GM18868 (cell line): ENCODE results near the gene ERMARD.

Source experiments
- ATAC-seq: cut with Tn5 transposase; IDR thresholded peaks from one replicate; pipeline ENCODE4 v1.9.1; 2021; ENCODE audit warnings: mild to moderate bottlenecking, moderate library complexity; ENCODE audit not compliant: unreplicated experiment

ERMARD gene

DNA sequence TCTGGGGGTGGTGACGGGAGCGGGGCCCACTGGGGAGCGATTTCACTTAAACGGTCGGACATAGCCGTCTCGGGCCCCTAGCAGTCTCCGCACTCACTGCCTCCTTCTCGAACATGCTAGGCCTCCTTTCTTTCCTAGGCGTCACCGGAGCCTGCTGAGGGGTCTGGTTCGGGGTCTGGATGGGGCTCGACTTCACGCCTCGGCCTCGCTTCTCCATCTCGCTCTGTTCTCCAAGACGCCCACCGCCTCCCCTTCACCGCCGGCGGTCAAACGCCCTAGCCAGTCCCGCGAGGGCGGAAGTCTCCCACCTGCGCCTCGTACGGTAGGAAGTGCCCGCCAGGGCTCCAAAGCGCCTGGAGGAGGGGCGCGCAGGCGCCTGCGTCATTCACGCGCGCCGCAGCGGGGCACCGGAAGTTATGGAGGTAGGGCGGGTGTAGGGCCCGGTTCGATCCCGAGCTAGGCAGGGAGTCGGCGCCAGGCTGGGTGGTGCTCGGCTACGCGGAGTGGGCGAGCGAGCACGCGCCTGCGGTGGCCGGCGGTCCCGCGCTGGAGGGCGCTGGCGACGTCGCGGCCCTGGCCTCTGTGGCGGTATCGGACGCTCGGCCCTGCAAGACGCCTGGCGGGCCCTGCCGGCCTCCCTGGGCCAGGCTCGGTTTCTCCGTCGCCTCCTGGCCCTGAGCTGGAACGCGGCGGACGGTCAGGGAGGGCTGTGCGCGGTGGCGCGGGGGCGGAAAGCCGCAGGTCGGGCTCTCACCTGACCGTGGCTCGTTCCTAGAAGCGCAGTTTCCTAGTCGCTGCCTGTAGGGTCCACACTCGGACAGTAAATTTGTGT is at the start of gene ERMARD, which contains the start of gene DYNLT2:
Gene ERMARD (plus strand): TSS at position 381 of the 832 bp plus-strand sequence. CDS start 36 bp downstream, at position 417.
Gene DYNLT2 (minus strand): TSS at position 331 of the 832 bp plus-strand sequence. CDS start 114 bp downstream, at position 217.
- peak; percentile 94 for ATAC-seq

DNA sequence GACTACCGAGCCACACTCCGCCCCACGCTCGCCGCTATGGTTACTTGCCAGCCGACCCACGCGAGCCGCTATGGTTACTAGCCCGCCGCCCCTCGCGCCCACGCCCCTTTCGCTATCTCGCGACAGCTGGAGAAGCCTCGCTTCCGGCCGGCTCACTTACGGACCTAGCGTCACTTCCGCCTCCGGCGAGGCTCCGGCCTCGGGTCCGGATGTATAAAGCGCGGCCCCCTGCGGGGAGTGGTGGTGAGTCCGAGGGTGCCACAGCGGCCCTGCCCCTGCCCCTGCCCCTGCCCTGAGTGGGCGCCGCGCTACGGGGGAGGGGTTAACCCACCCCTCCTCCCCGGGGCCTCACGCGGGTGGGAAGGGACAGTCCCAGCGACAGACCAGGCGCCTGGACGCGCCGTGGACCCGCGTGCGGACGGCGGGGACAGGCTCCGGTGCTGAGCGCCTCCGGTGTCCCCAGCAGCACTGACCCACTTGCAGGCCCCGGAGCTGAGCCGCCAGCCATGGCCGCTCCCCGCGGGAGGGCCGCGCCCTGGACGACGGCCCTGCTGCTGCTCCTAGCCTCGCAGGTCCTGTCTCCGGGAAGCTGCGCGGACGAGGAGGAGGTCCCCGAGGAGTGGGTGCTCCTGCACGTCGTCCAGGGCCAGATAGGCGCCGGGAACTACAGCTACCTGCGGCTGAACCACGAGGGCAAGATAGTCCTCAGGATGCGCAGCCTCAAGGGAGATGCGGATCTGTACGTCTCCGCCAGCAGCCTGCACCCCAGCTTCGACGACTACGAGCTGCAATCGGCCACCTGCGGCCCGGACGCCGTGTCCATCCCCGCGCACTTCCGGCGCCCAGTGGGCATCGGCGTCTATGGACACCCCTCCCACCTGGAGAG is 49.2 kb upstream of the ERMARD start, which contains the start of the genes C6orf120 and WDR27:
Gene C6orf120 (plus strand): TSS at position 173 of the 886 bp plus-strand sequence. CDS start 334 bp downstream, at position 507.
Gene WDR27 (minus strand): TSS at position 76 of the 886 bp plus-strand sequence. CDS start 13,024 bp downstream, outside the sequence.
- ATAC-seq = peak; percentile 93

- ATAC-seq = peak; percentile 2
Measured at GRCh38 chr6:169702840-169703246, 48.6 kb upstream of the ERMARD start.

GRCh38 chr6:169707772-169708171 is 43.6 kb upstream of the ERMARD start:
- no peak for ATAC-seq

GRCh38 chr6:169709293-169709692 is 42.1 kb upstream of the ERMARD start:
- ATAC-seq = peak; percentile 52

GRCh38 chr6:169710009-169710408 is 41.4 kb upstream of the ERMARD start:
- ATAC-seq = no peak

GRCh38 chr6:169714178-169714577 is 37.2 kb upstream of the ERMARD start:
- no peak for ATAC-seq

GRCh38 chr6:169714595-169714994 is 36.8 kb upstream of the ERMARD start:
- no peak for ATAC-seq

- no peak for ATAC-seq
Measured at GRCh38 chr6:169719117-169719516, 32.3 kb upstream of the ERMARD start.

GRCh38 chr6:169720207-169720855 is 31.1 kb upstream of the ERMARD start:
- no peak for ATAC-seq

DNA sequence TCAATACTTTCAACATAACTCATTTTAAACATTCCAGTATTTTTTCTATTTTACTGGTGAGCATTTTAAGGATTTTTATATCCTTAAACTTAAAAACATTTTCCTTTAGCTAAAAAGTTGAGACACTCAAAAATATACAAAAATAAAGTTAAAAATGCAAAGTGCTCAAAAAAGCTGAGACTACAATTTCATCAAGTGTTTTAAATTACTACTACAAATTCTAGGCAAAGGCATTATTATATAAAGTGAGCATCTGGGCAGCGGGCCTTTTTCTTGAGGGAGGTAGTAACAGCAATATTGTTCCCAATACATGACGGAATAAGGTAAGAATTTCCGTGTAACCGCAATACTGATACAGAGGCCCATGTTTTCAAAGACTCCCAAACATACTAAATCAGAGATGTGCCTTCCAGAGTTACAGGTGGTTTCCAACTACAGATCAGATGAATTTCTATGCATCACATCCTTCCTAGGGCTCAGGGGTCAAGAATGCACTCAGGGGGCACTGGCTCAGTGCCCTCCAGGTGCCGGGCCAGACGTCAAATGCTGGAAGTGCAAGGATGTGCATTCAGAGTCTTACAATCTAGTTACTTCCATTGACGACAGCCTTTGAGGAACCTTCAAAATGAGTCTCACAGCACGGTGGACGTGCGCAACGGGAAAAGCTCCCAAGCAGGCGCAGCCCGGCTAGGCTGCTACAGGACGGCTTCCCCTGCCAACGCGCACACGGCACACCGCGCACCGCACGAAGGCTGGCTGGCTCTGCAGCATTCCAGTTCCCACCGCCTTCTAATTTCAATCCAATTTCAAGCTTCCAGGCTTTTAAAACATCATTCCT is 28.8 kb upstream of the ERMARD start:
- peak; percentile 11 for ATAC-seq

GRCh38 chr6:169723200-169723909 is 28.1 kb upstream of the ERMARD start:
- peak; percentile 35 for ATAC-seq

- ATAC-seq = peak; percentile 40
Measured at GRCh38 chr6:169723991-169724493, 27.4 kb upstream of the ERMARD start.

DNA sequence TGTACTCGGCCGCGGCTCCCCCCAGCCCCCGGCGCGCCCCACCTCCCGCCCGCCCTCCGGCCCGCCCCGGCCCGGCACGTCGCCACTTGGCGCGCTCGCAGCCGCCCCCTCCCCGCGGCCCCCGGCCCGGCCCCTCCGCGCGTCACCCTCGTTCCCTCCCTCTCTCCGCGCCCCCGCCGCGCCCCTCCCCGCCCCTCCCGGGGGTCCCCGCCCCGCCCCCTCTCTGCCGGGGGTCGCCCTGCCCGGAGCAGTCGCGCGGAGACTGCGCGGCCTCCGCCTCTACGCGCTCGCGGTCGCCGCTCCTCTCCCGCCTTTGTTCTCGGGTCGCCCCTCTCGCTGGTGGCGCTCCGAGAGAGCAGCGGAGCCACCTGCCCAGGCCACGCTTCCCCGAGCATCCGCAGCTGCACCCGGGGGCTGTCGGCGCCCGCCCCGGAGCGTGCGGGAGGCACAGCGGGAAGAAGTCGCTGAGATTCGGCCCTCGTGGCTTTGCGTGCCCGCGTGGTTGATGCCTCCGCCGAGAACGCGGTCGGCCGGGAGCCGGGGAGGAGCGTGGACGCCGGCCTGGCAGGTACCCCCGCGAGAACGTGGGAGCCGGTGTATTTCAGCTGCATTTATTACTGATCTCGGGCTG is 26.8 kb upstream of the ERMARD start, which contains the start of gene PHF10:
Gene PHF10 (minus strand): TSS at position 7 of the 631 bp plus-strand sequence. CDS start 569 bp downstream, outside the sequence.
- peak; percentile 45 for ATAC-seq

GRCh38 chr6:169725125-169726048 is 26.0 kb upstream of the ERMARD start:
- no peak for ATAC-seq

- ATAC-seq = no peak
Measured at GRCh38 chr6:169726049-169726400, 25.4 kb upstream of the ERMARD start.

DNA sequence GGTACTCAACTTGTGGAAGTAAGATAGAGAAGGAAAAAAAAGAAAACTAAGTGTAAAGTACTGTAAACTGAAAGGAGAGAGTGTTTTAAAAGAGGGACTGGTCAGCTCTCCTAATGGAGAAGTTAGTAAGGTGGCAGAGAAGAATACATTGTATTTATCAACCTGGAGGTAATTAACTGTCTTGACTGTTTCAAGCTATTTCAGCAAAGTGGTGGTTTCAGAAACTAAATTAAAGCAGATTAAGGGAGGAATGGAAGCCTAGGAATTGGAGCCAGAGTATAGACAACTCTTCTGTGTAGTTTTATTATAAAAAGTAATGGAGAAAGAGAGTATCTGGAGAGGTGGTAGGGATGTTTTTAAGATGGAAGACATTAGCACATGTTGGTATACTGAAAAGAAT is 24.5 kb upstream of the ERMARD start:
- ATAC-seq = no peak
